Measurements from ENCODE around the gene FRG2C.
A peak's percentile ranks its signal among the peaks of the same experiment; 100 is the strongest.
"Not testable (repeated sequence)": the region's sequence is repeated elsewhere in the genome, so short reads cannot be mapped to it uniquely, and the experiment has no call there.

The FRG2C gene

DNA sequence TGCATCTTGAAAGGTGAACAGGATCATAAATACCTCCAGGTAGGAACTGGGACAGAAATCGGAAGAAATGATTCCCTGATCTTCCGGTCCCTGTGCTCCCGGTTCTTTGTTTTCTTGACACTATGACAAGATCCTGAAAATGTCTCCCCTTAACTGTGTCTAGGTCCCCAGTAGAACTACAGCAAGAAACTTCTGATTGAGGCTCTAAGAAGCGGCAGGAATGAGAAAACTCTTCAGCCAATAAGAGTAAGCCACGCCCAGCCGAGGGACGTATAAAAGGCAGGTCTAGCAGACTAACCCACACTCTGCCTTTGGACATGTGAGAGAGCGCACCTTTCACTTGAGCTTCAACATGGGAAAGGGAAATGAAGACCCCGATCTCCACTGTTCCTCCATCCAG lies at the start of gene FRG2C:
TSS of gene FRG2C (plus strand) at position 301 of the 400 bp plus-strand sequence. CDS start at position 353, 52 bp downstream.
- DNase-seq (ENCODE audit: low read depth in 2 of 2); H3K4me3 ChIP-seq (replicated peaks in 1 of 2; ENCODE audit: low read depth in 2 of 2, low read length in 2 of 2): not testable (repeated sequence)

DNA sequence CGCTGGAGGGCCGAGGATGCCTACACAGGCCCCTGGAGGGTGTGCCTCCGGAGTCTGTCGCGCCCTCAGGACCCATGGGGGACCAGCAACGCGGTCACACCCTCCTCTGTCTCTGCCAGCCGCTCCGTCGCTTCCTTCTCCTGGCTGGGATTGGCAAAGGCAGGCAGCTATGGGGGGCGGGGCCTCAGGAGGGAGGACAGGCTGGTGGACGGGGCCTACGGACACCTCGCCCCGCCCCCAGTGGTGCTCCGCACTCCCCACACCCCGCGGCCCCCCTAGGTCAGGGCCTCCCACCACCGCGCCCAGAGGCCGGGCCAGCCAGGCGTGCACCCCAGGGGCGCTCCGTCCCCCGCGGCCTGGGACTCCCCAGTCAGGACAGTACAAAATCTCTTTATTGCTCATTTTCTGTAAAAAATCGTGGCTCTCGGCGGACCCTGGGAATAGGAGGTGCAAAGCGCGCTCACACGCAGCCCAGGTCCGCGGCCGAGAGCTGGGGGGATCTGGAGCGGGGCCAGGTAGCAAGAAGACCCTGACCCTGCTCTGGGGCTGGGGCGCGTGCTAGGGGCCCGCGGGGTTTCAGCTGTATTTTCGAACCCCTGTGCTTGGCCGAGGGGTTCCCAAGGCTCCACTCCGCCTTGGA lies 45.3 kb upstream of the FRG2C start:
- not testable (repeated sequence) for H3K4me3 ChIP-seq (replicated peaks in 1 of 2; ENCODE audit: low read depth in 2 of 2, low read length in 2 of 2)
- peak in 1 of 2 donors; percentile 2 for DNase-seq (ENCODE audit: low read depth in 2 of 2)

DNA sequence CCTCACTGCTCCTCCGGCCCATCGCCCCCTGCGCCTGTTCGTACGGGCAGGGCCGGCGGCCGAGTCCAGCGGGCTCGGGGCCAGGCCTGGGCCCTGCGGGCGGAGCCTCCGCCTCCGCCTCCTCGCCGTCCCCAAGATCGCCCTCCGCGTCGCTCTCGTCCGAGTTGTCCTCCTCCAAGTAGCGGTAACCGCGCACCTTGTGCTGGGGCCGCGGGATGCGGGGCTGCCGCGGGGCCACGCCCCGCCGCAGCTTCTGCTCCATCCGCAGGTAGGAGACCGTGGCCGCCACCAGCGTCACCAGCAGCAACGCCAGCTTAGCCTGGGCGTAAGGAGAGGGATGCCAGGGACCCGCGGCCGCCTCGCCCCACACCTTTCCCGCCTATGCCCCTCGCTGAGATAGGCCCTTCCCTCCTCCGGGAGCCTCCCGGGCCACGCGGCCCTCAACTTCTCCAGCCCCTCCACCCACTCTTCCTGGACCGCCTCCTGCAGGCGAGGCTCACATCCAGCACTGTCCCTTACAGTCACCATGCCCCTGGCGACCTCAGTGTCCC lies 44.6 kb upstream of the FRG2C start:
- not testable (repeated sequence) for H3K4me3 ChIP-seq (replicated peaks in 1 of 2; ENCODE audit: low read depth in 2 of 2, low read length in 2 of 2); DNase-seq (ENCODE audit: low read depth in 2 of 2)

- not testable (repeated sequence) for DNase-seq (ENCODE audit: low read depth in 2 of 2); H3K4me3 ChIP-seq (replicated peaks in 1 of 2; ENCODE audit: low read depth in 2 of 2, low read length in 2 of 2)
Measured at GRCh38 chr3:75621772-75622171, 42.4 kb upstream of the FRG2C start.

DNA sequence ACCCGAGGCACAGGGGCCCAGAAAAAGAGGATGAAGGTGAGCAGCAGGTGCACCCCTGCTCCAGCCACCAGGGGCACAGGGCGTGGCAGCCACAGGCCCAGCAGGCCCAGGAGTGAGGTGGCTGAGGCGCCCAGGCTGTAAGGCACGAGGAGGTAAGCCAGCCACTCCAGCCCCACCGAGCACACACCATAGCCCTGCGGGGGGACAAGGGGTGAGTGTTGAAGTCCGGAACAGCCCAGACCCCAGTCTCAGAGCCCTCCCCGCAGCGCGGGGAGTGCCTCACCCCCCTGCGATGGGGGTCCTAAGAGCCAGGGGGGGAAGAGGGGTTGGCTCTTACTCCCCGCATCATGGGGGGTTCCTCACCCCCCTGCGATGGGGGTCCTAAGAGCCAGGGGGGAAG lies 40.5 kb upstream of the FRG2C start:
- not testable (repeated sequence) for DNase-seq (ENCODE audit: low read depth in 2 of 2); H3K4me3 ChIP-seq (replicated peaks in 1 of 2; ENCODE audit: low read depth in 2 of 2, low read length in 2 of 2)

- not testable (repeated sequence) for H3K4me3 ChIP-seq (replicated peaks in 1 of 2; ENCODE audit: low read depth in 2 of 2, low read length in 2 of 2); DNase-seq (ENCODE audit: low read depth in 2 of 2)
Measured at GRCh38 chr3:75630887-75631535, 33.1 kb upstream of the FRG2C start.

DNA sequence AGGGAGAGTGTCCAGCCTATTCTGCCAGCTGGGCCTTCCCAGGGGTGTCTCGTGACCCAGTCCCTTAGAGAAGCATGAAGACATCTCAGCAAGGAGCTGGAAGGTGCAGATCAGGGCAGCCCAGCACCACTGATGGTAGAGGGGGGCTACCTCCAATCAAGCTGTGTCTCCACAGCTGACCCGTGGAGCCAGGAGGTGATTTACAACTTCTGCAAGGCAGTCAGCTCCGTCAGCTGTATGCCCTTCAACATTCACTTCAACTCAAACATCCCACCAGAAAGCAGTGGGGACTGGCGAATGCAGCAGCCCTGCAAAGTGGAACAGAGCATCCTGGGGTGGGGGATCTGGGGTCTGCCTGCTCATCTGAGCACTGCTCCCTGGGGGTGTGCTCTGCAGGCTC lies 32.6 kb upstream of the FRG2C start:
- no peak for TF ChIP-seq CTCF (IDR thresholded peaks at IDR 0.05; ENCODE audit: low read depth, low read length)
- no peak for DNase-seq (ENCODE audit: low read depth in 2 of 2)
- no peak overlapping the region for H3K4me3 ChIP-seq (replicated peaks in 1 of 2; ENCODE audit: low read depth in 2 of 2, low read length in 2 of 2)

DNA sequence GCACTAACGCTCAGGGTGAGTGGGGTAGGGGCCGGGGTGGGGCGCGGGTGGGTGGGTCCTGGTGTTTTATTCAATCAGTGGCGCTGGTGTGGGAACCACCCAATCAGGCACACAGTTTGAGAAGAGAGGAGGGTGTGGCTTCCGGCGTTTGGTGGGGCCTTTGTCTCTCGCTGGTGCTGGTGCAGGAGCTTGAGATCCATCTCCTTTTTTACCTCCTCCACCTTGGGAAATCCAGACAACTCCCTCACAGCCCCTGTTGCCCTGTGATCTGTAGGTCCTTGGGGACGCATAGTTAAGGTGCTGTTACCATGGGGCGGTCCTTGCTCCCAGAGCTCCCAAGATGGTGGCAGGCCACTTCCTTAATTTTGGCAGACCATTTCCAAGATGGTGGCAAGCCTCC lies 25.2 kb upstream of the FRG2C start:
- not testable (repeated sequence) for DNase-seq (ENCODE audit: low read depth in 2 of 2); H3K4me3 ChIP-seq (replicated peaks in 1 of 2; ENCODE audit: low read depth in 2 of 2, low read length in 2 of 2)

DNA sequence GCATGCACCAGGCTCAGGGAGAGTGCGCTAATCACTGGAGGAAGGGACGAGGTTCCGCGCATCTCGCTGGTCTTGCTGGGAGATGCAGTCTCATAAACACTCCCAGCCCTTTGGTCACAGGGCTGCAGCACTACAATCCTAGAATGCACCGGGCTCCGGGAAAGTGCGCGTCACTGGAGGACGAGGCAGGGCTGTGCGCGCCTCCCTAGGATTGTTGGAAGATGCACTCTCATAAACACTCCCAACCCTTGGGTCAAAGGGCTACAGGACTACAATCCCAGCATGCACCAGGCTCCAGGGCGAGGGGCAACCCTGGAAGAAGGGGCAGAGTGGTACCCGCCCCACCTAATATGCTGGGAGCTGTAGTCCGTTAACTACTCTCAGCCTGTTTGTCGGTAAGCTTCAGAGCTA lies 23.0 kb upstream of the FRG2C start:
- DNase-seq (ENCODE audit: low read depth in 2 of 2) = peak; percentile 67 to 80
- peak overlapping the region; percentile 42 to 52 for H3K4me3 ChIP-seq (replicated peaks in 1 of 2; ENCODE audit: low read depth in 2 of 2, low read length in 2 of 2)

- TF ChIP-seq CTCF (IDR thresholded peaks at IDR 0.05; ENCODE audit: low read depth, low read length) = peak; percentile 30
- H3K4me3 ChIP-seq (replicated peaks in 1 of 2; ENCODE audit: low read depth in 2 of 2, low read length in 2 of 2) = peak overlapping the region in 1 of 2 donors; percentile 11
- DNase-seq (ENCODE audit: low read depth in 2 of 2) = peak; percentile 60 to 62
Measured at GRCh38 chr3:75643031-75643800, 20.9 kb upstream of the FRG2C start.

GRCh38 chr3:75645548-75645947 lies 18.6 kb upstream of the FRG2C start:
- not testable (repeated sequence) for H3K4me3 ChIP-seq (replicated peaks in 1 of 2; ENCODE audit: low read depth in 2 of 2, low read length in 2 of 2)

More at GRCh38 chr3:75645548-75645947, 18.6 kb upstream of the FRG2C start:
- not testable (repeated sequence) for DNase-seq (ENCODE audit: low read depth in 2 of 2)

Data from cardiac fibroblast (primary cell).